ENCODE results near the gene TANGO2. TPM values are rescaled to one million over a fixed set of nuclear protein-coding genes. Genes with fewer than 3 reads are reported as not detected.

Gene TANGO2
- polyA plus RNA-seq, 1 of the 3 experiments (the other 2 are of a cell fraction), result 20.7 TPM

DNA sequence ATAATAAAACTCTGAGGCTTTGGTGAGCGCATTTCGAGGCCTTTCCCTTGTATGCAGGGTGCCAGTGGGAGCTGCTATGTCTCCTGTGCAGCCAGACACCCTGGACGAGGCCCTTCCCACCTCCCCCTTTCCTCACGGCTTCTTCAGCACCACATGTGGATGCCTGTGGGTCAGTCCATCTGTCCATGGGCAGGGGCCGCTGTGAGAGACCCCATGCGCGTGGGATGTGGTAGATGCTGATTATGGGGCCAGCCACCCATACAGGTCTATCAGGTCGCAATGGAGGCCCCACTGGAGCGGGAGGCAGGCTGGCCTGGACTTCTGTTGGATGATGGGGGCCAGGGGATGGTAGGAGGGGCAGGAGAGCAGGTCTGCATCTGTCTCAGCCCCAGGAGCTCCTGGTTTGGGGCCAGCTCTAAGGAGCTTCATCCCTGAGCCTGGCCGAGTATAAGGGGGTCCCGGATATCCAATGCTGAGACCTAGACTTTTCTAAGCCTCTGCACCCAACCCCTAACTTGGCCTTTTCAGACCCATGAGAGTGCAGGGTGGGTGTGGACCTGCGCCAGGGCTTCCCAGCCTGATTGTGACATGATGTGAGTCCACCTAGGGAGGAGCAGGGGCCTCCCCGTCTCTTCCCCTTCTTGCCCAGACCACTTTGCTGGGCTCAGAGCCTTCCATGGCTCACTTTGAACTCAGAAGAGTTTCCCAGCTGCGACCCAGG, 45.1 kb downstream of the TANGO2 start:
- CTCF ChIA-PET, result no interaction called here
- H3F3A ChIP-seq (replicated peaks; ENCODE audit: insufficient read depth), result no peaks in the 10 kb centered on the region

More for the DNA sequence above, 45.1 kb downstream of the TANGO2 start:
- Histone ChIP-seq H3K79me2 (ENCODE audit: insufficient read depth) (no peaks in the 10 kb centered on the region), H3K9me3 (no peaks in the 10 kb centered on the region), H3K4me2 (no peak overlapping the region), H3K9me2 (no peaks in the 10 kb centered on the region), H3K36me3 (replicated peaks in 1 of 2; ENCODE audit: control insufficient read depth in 1 of 2, insufficient read depth in 2 of 2, low read length in 1 of 2) (peaks cover 0 to 9% of the 10 kb centered on the region in 2 experiments), H3K4me1 (ENCODE audit: control insufficient read depth in 1 of 2, insufficient read depth in 2 of 2, low read depth in 1 of 2, low read length in 1 of 2) (no peaks in the 10 kb centered on the region), H3K27me3 (ENCODE audit: insufficient read depth) (no peaks in the 10 kb centered on the region), H3K4me3 (ENCODE audit: low read depth in 2 of 2, low read length in 1 of 2) (no peak overlapping the region), H3K9ac (no peak overlapping the region), H3K27ac (ENCODE audit: low read depth in 2 of 2, low read length in 1 of 2) (no peak overlapping the region), H4K20me1 (ENCODE audit: insufficient read depth) (no peaks in the 10 kb centered on the region), H2AFZ (ENCODE audit: low read depth) (no peak overlapping the region)
- no peak for TF ChIP-seq FOXM1 (IDR thresholded peaks at IDR 0.05; ENCODE audit: low read depth)
- no peak for TF ChIP-seq TAF1 (IDR thresholded peaks at IDR 0.05; ENCODE audit: borderline replicate concordance, low read depth, low read length)
- no peak for TF ChIP-seq FOSL2 (IDR thresholded peaks at IDR 0.05; ENCODE audit: borderline replicate concordance, low read depth)
- TF ChIP-seq, protein P1, sequence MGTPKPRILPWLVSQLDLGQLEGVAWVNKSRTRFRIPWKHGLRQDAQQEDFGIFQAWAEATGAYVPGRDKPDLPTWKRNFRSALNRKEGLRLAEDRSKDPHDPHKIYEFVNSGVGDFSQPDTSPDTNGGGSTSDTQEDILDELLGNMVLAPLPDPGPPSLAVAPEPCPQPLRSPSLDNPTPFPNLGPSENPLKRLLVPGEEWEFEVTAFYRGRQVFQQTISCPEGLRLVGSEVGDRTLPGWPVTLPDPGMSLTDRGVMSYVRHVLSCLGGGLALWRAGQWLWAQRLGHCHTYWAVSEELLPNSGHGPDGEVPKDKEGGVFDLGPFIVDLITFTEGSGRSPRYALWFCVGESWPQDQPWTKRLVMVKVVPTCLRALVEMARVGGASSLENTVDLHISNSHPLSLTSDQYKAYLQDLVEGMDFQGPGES (IDR thresholded peaks at IDR 0.05; ENCODE audit: low read depth, low read length), result no peak
- no peak for TF ChIP-seq EZH2phosphoT487 (IDR thresholded peaks at IDR 0.05; ENCODE audit: borderline replicate concordance, low read depth)
- no peak for TF ChIP-seq RFX5 (IDR thresholded peaks at IDR 0.05; ENCODE audit: low read length)
- TF ChIP-seq, protein P2, sequence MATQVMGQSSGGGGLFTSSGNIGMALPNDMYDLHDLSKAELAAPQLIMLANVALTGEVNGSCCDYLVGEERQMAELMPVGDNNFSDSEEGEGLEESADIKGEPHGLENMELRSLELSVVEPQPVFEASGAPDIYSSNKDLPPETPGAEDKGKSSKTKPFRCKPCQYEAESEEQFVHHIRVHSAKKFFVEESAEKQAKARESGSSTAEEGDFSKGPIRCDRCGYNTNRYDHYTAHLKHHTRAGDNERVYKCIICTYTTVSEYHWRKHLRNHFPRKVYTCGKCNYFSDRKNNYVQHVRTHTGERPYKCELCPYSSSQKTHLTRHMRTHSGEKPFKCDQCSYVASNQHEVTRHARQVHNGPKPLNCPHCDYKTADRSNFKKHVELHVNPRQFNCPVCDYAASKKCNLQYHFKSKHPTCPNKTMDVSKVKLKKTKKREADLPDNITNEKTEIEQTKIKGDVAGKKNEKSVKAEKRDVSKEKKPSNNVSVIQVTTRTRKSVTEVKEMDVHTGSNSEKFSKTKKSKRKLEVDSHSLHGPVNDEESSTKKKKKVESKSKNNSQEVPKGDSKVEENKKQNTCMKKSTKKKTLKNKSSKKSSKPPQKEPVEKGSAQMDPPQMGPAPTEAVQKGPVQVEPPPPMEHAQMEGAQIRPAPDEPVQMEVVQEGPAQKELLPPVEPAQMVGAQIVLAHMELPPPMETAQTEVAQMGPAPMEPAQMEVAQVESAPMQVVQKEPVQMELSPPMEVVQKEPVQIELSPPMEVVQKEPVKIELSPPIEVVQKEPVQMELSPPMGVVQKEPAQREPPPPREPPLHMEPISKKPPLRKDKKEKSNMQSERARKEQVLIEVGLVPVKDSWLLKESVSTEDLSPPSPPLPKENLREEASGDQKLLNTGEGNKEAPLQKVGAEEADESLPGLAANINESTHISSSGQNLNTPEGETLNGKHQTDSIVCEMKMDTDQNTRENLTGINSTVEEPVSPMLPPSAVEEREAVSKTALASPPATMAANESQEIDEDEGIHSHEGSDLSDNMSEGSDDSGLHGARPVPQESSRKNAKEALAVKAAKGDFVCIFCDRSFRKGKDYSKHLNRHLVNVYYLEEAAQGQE (IDR thresholded peaks at IDR 0.05; ENCODE audit: low read depth, low read length), result no peak
- no peak for TF ChIP-seq MXI1 (IDR thresholded peaks at IDR 0.05; ENCODE audit: low read depth, low read length)
- no peak for TF ChIP-seq NFIC (IDR thresholded peaks at IDR 0.05; ENCODE audit: borderline replicate concordance)
- TF ChIP-seq POLR2AphosphoS5 (IDR thresholded peaks at IDR 0.05; ENCODE audit: low read depth, low read length), result no peak
- TF ChIP-seq RAD21 (IDR thresholded peaks at IDR 0.05; ENCODE audit: low read length), result no peak
- TF ChIP-seq, protein P3, sequence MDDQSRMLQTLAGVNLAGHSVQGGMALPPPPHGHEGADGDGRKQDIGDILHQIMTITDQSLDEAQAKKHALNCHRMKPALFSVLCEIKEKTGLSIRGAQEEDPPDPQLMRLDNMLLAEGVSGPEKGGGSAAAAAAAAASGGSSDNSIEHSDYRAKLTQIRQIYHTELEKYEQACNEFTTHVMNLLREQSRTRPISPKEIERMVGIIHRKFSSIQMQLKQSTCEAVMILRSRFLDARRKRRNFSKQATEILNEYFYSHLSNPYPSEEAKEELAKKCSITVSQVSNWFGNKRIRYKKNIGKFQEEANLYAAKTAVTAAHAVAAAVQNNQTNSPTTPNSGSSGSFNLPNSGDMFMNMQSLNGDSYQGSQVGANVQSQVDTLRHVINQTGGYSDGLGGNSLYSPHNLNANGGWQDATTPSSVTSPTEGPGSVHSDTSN (IDR thresholded peaks at IDR 0.05), result no peak
- TF ChIP-seq FOXJ3 (CRISPR knock-in tag; IDR thresholded peaks at IDR 0.05), result no peak
- no peak for TF ChIP-seq GABPA (IDR thresholded peaks at IDR 0.05; ENCODE audit: low read depth)
- TF ChIP-seq JUND (IDR thresholded peaks at IDR 0.05), result no peak
- TF ChIP-seq CHD2 (IDR thresholded peaks at IDR 0.05; ENCODE audit: low read length, partially characterized antibody), result no peak
- TF ChIP-seq RCOR1 (IDR thresholded peaks at IDR 0.05; ENCODE audit: low read length), result no peak
- no peak for TF ChIP-seq MEF2A (IDR thresholded peaks at IDR 0.05; ENCODE audit: borderline replicate concordance, low read depth)
- no peak for TF ChIP-seq SMC3 (IDR thresholded peaks at IDR 0.05; ENCODE audit: low read depth, low read length)
- TF ChIP-seq, protein P4, sequence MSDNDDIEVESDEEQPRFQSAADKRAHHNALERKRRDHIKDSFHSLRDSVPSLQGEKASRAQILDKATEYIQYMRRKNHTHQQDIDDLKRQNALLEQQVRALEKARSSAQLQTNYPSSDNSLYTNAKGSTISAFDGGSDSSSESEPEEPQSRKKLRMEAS (IDR thresholded peaks at IDR 0.05; ENCODE audit: low read depth), result no peak
- DNase-seq, result no peak
- 88% methylated on average over 11 of the region's 14 CpGs for WGBS (ENCODE audit: low lambda C conversion rate)
- POLR2A ChIA-PET, result no interaction called here
